ENCODE measurements around the gene TAS2R14. TPM values are rescaled to one million over a fixed set of nuclear protein-coding genes. Genes with fewer than 3 reads are reported as not detected.

The TAS2R14 gene
- total RNA-seq, 4 donors from 2014 or later: 6.8 to 26.0 (median 10.3) TPM

DNA sequence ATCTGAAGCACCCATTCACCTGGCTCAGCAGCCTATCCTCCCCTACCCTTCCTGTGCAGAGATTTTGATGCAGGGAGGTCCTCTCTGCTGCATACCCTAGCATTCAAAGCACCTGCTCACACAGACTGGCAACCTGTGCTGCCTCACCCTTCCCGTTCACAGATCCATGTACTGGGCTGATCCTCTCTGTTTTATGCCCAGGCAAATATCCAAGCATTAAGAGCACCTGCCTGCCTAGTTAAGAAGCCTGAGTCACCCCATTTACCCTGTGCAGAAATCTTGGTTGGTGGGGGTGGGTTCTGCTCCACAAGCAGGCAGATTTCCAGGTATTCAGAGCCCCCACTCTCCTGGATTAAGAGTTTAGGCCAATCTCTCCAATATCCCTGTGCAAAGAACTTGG, 38.1 kb downstream of the TAS2R14 start:
- 100% methylated on average over 1 of the region's 1 CpG; no CpG with 5 or more reads in 1 of the 2 donors for WGBS, 2 donors
- Histone ChIP-seq H3K4me3 (replicated peaks in 1 of 3) (no peak overlapping the region), H3K27ac (no peak overlapping the region), H3K36me3 (no peaks in the 10 kb centered on the region), H3K9me3 (no peaks in the 10 kb centered on the region), H3K4me1 (no peaks in the 10 kb centered on the region), H3K27me3 (no peaks in the 10 kb centered on the region)
- intact Hi-C loops (cut with DNase I): no loop called here
- DNase-seq: no peak
- TF ChIP-seq, protein P1, sequence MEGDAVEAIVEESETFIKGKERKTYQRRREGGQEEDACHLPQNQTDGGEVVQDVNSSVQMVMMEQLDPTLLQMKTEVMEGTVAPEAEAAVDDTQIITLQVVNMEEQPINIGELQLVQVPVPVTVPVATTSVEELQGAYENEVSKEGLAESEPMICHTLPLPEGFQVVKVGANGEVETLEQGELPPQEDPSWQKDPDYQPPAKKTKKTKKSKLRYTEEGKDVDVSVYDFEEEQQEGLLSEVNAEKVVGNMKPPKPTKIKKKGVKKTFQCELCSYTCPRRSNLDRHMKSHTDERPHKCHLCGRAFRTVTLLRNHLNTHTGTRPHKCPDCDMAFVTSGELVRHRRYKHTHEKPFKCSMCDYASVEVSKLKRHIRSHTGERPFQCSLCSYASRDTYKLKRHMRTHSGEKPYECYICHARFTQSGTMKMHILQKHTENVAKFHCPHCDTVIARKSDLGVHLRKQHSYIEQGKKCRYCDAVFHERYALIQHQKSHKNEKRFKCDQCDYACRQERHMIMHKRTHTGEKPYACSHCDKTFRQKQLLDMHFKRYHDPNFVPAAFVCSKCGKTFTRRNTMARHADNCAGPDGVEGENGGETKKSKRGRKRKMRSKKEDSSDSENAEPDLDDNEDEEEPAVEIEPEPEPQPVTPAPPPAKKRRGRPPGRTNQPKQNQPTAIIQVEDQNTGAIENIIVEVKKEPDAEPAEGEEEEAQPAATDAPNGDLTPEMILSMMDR (IDR thresholded peaks at IDR 0.05): no peak
- TF ChIP-seq POLR2A (IDR thresholded peaks at IDR 0.05): no peak

GRCh38 chr12:10900530-10900929, 38.5 kb downstream of the TAS2R14 start:
- Histone ChIP-seq H3K4me3 (replicated peaks in 1 of 3) (no peak overlapping the region), H3K27me3 (no peaks in the 10 kb centered on the region), H3K4me1 (no peaks in the 10 kb centered on the region), H3K9me3 (no peaks in the 10 kb centered on the region), H3K27ac (no peak overlapping the region), H3K36me3 (no peaks in the 10 kb centered on the region)
- no peak for DNase-seq
- TF ChIP-seq, protein P1 (IDR thresholded peaks at IDR 0.05): no peak
- TF ChIP-seq POLR2A (IDR thresholded peaks at IDR 0.05): no peak
- 100% methylated on average over 1 of the region's 1 CpG; no CpG with 5 or more reads in 1 of the 2 donors for WGBS, 2 donors
- intact Hi-C loops (cut with DNase I): no loop called here

DNA sequence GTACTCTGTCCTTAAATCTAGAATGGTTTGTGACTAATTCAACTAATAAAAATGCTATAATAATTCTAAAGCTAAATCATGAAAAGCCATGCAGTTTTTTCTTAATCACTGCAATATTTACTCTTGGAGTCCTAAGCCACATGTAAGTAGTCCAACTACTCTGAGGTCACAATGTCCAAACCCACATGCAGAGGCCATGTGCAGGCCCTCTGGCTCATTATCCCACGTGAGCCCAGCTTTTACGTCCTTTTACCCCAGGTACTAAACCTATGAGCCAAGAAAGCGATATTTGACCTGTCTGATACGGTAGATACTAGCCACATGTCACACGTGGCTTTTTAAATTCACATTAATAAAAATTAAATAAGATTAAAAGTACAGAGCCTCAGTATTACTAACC, 42.2 kb downstream of the TAS2R14 start:
- H3K36me3 ChIP-seq: no peaks in the 10 kb centered on the region
- no peak for DNase-seq
- intact Hi-C loops (cut with DNase I): no loop called here
- WGBS, 2 donors: 98% methylated on average over 5 of the region's 5 CpGs
- no peak for TF ChIP-seq POLR2A (IDR thresholded peaks at IDR 0.05)
- H3K9me3 ChIP-seq: no peaks in the 10 kb centered on the region
- no peak overlapping the region for H3K27ac ChIP-seq
- H3K27me3 ChIP-seq: no peaks in the 10 kb centered on the region
- no peaks in the 10 kb centered on the region for H3K4me1 ChIP-seq
- H3K4me3 ChIP-seq (replicated peaks in 1 of 3): no peak overlapping the region

DNA sequence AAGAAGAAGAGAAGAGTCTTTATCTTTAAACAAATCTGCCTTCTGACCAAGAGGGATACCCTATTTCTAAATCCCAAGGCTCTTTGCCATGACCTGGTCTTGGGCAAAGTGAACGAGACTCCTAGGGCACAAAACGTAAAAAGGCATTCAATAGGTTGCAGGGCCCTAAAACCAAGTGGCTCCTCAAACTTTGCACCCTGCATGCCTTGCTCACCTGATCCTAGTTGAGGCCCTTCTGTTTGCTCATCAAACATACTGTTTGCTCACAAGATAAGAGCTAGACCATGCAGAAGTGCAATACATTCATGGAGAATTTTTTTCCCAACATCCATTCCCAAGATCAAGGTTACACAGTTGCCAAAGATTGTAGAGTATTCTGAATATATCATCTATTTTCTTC, 47.1 kb downstream of the TAS2R14 start:
- Histone ChIP-seq H3K27ac (no peak overlapping the region), H3K4me3 (replicated peaks in 1 of 3) (no peak overlapping the region), H3K9me3 (no peaks in the 10 kb centered on the region), H3K4me1 (no peaks in the 10 kb centered on the region), H3K27me3 (no peaks in the 10 kb centered on the region), H3K36me3 (no peaks in the 10 kb centered on the region)
- DNase-seq: no peak
- intact Hi-C loops (cut with DNase I): no loop called here
- TF ChIP-seq, protein P1 (IDR thresholded peaks at IDR 0.05): no peak
- no peak for TF ChIP-seq POLR2A (IDR thresholded peaks at IDR 0.05)
- 83 to 93% methylated on average over 2 of the region's 2 CpGs for WGBS, 2 donors

DNA sequence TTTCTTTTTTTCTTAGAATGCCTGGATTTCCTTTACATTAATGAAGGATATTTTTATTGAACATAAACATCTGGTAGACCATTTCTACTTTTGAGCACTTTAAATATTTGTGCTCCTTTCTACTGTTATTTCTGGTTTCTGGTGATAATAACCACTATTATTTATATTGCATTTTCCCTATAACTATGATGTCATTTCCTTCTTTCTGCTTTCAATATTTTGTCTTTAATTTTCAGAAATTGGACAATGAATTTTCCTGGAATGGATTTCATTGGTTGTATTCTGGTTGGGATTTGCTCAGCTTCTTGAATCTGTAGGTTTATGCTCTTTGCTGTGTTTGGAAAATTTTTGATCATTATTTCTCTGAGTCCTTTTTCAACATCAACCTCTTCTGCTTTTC, 49.8 kb downstream of the TAS2R14 start:
- DNase-seq: no peak
- no peak for TF ChIP-seq POLR2A (IDR thresholded peaks at IDR 0.05)
- TF ChIP-seq, protein P1 (IDR thresholded peaks at IDR 0.05): no peak
- intact Hi-C loops (cut with DNase I): no loop called here
- H3K36me3 ChIP-seq: no peaks in the 10 kb centered on the region
- no peak overlapping the region for H3K4me3 ChIP-seq (replicated peaks in 1 of 3)
- H3K27ac ChIP-seq: no peak overlapping the region
- no peaks in the 10 kb centered on the region for H3K9me3 ChIP-seq
- H3K27me3 ChIP-seq: no peaks in the 10 kb centered on the region
- no peaks in the 10 kb centered on the region for H3K4me1 ChIP-seq

Other genes starting within 250 kb of the TAS2R14 start
- 100 to 1,000 TPM; 123 to 351 (median 233) TPM for gene YBX3, start 215.9 kb downstream of the TAS2R14 start, total RNA-seq
- gene TAS2R7, start 136.6 kb downstream of the TAS2R14 start, total RNA-seq: 1 to 10 TPM in 1 of 4 donors, not detected in 3; 1.1 TPM
- under 1 TPM in 1 of 4 donors, not detected in 3; 0.49 TPM for gene TAS2R8, start 132.0 kb downstream of the TAS2R14 start, total RNA-seq
- gene TAS2R9, start 129.1 kb downstream of the TAS2R14 start, total RNA-seq: not detected
- 1 to 10 TPM; 1.6 to 2.8 (median 2.1) TPM for gene TAS2R10, start 112.9 kb downstream of the TAS2R14 start, total RNA-seq
- gene PRR4, start 89.8 kb downstream of the TAS2R14 start, total RNA-seq: 1 to 10 TPM; 4.3 to 8.7 (median 7.8) TPM
- 10 to 100 TPM; 35.5 to 78.8 (median 62.1) TPM for gene PRH1, start 55.0 kb downstream of the TAS2R14 start, total RNA-seq
- 10 to 100 TPM in 1 of 4 donors, 1 to 10 TPM in 3; 4.3 to 15.6 (median 7.4) TPM for gene TAS2R13, start 29.7 kb downstream of the TAS2R14 start, total RNA-seq
- not detected for gene PRH2, start 10.0 kb downstream of the TAS2R14 start, total RNA-seq
- gene TAS2R50, start 47.6 kb upstream of the TAS2R14 start, total RNA-seq: 10 to 100 TPM in 2 of 4 donors, 1 to 10 TPM in 2; 3.9 to 18.4 (median 7.1) TPM
- gene TAS2R20, start 59.0 kb upstream of the TAS2R14 start, total RNA-seq: 1 to 10 TPM; 6.2 to 9.8 (median 7.1) TPM
- gene TAS2R19, start 83.4 kb upstream of the TAS2R14 start, total RNA-seq: 10 to 100 TPM in 2 of 4 donors, 1 to 10 TPM in 2; 7.0 to 12.0 (median 10.0) TPM
- 10 to 100 TPM in 3 of 4 donors, 1 to 10 TPM in 1; 4.9 to 30.5 (median 11.9) TPM for gene TAS2R31, start 92.1 kb upstream of the TAS2R14 start, total RNA-seq
- 1 to 10 TPM; 2.5 to 5.1 (median 4.5) TPM for gene TAS2R46, start 123.0 kb upstream of the TAS2R14 start, total RNA-seq
- 10 to 100 TPM in 2 of 4 donors, 1 to 10 TPM in 2; 2.6 to 26.2 (median 9.8) TPM for gene TAS2R43, start 153.1 kb upstream of the TAS2R14 start, total RNA-seq
- gene TAS2R30, start 195.4 kb upstream of the TAS2R14 start, total RNA-seq: 10 to 100 TPM; 10.4 to 26.2 (median 17.9) TPM
- gene SMIM10L1, start 231.9 kb upstream of the TAS2R14 start, total RNA-seq: 10 to 100 TPM in 2 of 4 donors, 1 to 10 TPM in 2; 8.0 to 14.0 (median 9.6) TPM
- not detected for gene TAS2R42, start 247.7 kb upstream of the TAS2R14 start, total RNA-seq

Measured in thyroid gland (tissue), 4 donors.